GM15510 (cell line): ENCODE results near the gene AMOTL1.

Source experiments
- POLR2A ChIP-seq: IDR thresholded peaks from 3 replicates; pipeline ENCODE4 v1.6.1; 2011; ENCODE audit warnings: borderline replicate concordance; ENCODE audit not compliant: insufficient read length; ENCODE audit errors: extremely low read depth

Gene AMOTL1

DNA sequence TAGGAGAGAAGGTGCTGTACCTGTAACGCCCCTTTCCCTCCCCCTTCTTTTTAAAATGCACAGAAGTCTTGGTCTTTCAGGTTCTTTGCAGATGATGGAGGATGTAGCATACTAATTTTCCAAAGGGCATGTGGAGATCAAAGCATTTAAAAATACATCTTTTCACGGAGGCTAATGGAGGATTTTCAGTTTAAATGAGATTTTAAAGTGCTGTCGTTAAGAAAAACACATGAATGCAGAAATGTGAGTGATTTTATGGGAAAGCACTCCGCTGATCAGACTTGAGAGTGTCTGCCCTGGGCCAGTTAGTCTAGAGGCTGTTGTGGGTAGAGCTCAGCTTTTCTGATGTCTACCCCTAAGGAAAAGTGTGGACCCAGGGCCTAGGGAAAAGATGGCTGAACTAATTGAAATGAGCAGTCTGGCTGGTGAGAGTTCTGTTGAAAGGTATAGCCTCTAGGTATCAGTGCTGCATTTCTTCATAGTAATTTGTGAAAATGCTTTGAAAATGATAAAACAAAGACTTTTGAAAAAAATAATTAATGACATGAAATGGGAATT is 2.5 kb downstream of the AMOTL1 start:
- TF ChIP-seq POLR2A: no peak

DNA sequence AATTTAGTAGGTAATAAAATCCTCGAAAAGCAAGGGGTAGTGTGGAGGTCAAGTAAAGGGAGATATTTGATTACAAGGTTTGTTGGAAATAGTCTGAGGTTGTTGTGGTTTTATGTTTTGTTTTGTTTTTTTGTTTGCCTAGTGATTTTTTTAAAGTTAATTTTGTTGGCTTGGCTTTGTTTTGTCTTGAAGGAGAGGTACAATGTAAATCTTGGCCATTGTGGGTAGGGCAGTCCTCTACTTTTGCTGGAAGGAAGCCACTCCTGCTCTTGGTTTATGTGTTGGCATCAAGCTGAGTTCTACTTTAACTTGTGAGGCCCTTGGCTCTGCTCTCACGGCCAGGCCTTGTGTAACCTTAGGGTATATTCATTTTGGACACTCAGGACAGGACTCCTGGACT is 3.2 kb downstream of the AMOTL1 start:
- no peak for TF ChIP-seq POLR2A

DNA sequence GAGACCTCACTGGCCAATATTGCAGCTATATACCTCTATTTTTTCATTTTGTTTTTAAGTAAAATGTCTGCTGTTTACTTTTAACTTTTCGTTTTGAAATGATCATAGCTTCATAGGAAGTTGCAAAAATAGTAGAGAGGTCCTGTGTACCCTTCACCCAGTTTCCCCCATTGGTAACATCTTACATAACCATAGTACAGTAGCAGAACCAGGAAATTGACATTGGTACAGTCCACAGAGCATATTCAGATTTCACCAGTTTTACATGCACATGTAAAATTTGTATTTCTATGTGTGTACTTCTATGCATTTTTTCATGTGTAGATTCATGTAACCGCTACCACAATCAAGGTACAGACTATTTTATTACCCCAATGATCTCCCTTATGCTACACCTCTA is 3.8 kb downstream of the AMOTL1 start:
- no peak for TF ChIP-seq POLR2A

DNA sequence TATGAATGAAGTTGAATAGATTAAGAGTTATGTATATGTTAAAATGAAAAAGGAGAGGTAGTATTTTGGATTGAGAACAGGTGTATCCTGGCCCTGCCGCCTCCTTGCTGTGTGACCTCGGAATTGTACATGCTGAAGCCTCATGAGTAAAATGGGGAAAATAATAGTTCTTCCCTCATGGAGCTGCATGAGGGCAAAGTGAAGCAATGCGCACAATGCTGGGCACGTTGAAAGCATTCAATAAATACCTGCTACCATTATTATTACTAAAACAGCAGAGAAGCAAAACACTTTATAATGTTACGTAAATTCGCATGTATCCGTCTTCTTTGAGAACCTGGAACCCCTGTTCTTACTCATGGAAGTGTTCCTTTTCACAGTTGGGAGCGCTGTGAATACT is 5.7 kb downstream of the AMOTL1 start:
- no peak for TF ChIP-seq POLR2A

DNA sequence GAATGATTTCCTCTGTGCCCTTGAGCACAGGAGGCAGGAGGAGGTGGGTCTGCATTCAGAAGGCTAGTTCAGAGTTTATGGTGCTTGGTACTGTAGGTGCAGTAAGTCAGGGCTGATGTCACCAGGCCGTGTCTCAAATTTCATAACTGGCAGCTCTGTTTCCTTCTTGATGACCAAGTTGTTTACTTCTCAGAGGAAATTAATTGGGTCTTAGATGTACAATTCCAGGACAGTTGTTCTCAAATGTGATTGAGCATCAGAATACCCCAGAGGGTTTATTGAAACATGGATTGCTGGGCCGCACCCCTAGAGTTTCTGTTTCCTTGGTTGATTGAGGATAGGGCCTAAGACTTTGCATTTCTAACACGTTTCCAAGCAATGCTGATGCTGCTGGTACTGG is 6.2 kb downstream of the AMOTL1 start:
- no peak for TF ChIP-seq POLR2A

DNA sequence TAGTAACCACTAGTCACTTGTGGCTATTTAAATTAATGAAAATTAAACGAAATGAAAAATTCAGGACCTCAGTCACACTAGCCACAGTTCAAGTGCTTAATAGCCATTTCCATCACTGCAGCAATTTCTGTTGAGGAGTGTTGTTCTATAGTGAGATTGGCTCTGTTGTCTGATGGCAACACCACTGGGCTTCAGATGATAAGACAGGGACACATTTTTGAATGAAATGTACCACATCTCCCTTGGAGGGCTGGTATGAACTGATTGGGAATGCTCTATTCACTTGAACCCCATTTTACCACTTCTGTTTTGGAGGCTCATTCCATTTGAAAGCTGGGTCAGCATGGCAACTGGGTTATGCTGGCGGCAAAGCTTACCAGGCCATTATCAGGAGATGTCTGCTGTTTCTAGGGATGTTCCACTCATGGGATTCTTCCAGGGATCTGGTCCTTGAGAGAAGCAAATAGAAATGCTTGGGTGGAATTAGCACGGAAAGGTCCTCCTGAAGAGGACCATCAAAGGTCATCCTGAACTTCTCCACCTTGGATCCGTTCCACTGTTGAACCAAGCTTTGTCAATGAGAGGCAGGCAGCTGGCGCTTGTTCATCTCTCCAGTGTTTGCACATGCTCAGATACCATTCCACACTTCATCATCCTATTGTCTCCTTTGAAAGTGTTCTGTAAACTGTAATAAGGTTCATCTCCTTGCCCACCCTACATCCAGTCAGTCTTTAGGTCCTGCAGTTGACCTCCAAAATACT is 7.6 kb downstream of the AMOTL1 start:
- TF ChIP-seq POLR2A: no peak

DNA sequence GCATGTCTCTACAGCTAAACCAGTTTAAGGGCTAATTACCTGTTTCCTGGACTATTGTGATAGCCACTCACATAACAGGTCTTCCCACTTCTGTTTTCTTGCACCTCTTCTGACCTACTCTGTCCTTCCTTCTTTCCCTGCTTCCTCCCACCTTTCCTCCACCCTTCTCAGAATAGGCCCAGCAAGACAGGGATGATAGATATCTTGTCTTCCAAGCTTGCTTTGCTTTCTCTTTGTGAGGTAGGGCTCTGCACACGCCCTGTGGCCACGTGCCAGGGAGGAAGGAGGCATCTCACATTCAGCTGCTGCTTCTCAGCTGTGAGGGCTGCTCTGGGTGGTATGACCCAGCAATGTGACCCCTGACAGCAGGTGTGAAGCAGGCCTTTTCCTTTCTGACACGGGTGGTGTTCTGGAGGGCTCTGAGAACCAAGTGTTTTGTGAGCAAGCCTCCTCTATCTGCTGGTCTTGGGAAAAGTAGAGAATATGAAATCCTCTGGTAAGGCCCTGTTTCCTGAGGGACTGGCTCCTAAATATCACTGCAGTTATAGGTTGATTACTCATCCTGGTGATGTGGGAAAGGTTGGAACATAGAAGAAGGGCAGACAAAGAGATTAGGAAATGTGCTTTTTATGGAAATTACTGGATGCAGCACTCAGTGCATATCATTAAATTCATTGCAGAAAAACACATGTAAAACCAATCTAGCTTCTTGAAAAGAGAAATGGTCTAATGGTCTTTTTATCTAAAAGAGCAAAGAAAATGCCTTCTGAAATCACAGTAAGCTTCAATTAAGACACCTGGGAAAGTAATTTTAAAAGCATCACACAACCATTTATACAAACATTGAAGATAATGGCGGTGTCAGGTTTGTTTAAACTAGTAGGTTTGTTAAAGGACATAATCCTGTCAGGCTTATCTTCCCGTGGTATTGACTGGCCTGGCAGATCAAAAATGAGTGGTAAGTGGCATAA is 8.5 kb downstream of the AMOTL1 start:
- no peak for TF ChIP-seq POLR2A

DNA sequence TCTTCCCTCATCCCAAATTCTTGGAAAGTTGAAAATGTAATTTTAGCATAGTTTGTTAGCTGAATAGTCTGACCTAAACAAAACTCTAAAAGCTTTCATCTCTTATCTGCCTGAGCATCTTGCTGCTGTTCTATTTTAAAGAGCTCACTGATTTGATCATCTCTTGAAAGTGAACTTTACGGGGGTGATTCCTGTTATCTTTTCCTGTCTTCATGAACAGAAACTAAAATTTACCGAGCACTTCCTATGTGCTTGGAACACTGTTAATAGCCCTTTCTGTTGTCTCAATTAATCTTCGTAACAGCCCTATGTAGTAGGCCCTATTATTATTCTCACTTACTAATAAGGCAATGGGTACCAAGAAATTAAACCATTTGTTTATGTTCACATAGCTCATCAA is 12.3 kb downstream of the AMOTL1 start:
- TF ChIP-seq POLR2A: no peak

DNA sequence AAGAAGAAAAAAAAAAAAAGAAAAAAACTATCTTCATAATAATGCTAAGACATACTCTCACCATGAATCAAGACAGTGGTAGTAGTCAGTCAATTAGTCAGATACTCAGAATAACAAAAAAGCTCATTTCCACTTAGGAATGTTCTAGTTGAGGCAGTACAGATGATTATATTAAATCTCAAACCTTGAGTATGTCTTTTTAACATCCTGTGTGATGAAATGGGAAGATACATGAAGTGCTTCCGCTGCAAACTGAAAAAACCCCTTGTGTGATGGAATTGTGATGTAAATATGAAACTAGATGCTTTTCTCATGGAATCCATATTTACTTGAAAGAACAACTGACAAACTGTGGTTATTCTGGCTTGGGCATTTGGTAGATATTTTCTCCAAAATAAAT is 13.7 kb downstream of the AMOTL1 start:
- TF ChIP-seq POLR2A: no peak

DNA sequence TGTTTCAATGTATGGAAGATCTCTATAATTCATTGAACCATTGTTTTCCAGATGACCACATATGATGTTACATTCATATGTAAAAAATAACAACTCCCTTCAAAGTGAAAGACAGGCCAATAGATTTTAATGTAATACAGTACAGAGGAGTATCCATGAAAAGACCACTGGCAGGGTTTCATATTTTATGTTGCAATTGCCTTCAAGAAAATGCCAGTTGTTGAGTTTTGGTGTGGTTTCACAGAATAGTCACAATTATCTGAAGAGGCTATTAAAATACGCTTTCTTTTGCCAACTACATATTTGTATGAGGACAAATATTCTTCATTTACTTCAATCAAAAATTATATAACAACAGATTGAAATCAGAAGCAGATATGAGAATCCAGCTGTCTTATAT is 14.3 kb downstream of the AMOTL1 start:
- TF ChIP-seq POLR2A: no peak

DNA sequence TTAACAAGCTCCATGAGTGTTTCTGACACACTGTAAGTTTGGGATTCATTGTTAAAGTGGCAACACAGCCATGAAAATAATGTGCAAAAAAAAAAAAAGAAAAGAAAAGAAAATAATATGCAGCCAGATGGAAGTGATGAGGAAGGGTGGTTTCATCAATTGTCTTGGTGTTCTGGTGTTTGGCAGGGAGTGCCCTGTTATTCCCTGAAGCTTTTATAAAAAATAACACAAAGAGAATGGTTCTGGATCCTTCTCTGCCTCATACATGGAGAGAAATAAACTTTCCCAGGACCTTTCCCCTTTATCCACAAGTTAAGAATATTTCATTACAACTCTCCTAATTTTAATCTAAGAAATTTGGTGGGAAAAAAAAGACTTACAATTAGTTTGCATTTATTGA is 16.7 kb downstream of the AMOTL1 start:
- TF ChIP-seq POLR2A: no peak

DNA sequence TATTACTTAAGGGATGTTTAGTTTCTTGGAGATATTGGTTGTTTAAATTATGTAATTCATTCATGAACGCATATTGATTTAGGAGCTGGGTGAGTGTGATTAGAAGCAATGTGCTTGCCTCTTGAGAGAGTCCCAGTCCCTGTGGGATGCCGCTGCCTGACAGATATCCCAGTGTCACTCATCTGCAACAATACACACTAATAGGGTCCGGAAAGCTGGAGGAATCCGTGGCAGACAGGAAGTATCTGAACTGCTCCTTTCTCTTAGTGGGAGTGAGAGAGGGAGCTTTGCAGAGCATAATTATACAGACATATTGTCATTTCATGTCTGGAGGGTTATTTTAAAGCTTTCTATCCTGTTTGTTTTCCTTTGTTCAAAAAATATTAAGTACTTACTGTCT is 17.4 kb downstream of the AMOTL1 start:
- no peak for TF ChIP-seq POLR2A

DNA sequence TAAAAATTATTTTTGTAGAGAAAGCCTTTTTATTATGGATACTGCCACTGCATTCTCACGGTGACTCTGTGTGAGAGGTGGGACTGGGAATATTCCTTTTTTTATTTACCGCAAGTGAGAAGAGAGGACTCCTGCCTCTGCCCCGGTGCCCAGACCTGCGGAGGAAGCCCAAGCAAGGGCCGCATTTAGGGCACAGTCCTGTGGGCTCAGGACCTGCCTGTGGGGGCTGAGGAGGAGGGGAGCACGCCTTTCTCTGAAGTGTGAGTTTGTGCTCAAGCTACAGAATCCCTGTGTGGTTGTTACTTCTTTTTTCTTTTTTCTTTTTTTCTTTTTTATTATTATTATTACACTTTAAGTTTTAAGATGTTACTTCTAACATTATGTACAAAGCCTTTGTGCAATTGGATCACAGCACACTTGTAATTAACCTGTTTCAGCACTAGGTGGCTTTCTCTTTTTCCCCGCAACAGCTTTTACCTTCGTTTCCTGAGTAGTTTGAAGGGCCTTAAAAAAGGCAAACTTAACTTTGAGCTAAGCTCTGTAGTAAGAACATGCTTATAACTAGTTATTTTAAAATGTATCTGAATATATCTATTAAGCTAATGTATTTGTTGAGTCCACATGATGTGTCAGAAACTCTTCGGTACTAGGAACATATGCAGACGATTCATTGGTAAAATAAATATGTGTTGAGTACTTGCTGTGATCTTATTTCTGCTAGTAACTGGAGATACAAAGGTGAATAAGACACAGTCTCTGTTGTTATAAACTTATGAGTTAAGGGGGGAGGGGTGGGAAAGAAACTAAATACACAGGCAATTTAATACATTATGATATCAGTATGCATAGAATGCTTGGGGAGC is 18.3 kb downstream of the AMOTL1 start:
- no peak for TF ChIP-seq POLR2A

DNA sequence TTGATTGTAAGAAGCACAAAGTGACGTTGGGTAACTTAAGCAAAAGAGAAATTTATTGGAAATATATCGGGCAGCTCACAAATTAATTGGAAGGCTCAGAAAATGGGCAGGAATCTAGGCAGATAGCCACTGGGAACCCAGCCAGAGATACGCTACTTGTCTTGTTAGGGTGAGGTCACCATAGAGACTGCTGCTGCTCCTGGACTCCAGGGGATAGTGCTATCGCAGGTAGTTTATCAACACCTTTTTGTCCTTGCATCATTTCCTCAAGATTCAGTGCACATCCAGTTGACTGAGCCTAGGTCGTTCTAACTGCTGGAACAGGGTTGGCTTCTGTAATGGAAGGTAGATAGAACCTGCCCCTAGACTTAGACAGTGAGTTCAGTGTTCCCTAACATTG is 19.6 kb downstream of the AMOTL1 start:
- no peak for TF ChIP-seq POLR2A
